NCI-H2196 treated with DMSO at 0.1 percent for 48 hours (cell line): Measurements from ENCODE around the gene TSHZ2.
"Not testable (repeated sequence)": the region's sequence is repeated elsewhere in the genome, so short reads cannot be mapped to it uniquely, and the experiment has no call there.

Experiments used
- DNase-seq: peaks from one replicate; lab custom pipeline; 2025; ENCODE audit not compliant: unreplicated experiment; lab: John Stamatoyannopoulos, UW

The TSHZ2 gene

DNA sequence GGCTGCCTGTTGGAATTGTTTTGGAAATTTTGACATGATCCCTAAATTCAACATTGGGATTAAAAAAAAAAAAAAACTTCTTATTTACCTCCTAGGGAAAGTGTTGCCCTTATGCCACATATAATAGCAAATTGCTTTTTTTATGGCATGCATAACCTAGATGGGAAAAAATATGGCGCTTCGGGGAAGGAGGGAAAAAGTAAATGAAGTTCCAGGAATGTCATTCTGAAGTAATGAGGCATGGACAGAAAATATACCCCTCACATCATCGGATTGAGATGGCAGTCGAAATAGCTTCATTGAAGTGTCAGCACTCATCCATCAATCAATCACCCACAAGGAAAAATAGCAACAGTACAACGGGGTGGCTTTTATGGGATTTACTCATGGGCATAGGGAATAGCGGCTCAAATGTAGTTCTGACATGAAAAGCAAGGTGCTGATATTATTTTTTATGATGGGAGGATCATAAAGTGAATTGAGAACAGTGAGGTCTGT is 516.7 kb downstream of the TSHZ2 start:
- DNase-seq, result no peak

GRCh38 chr20:53489528-53489927 is 517.4 kb downstream of the TSHZ2 start:
- no peak for DNase-seq

GRCh38 chr20:53490620-53491019 is 518.5 kb downstream of the TSHZ2 start:
- DNase-seq, result no peak

GRCh38 chr20:53491462-53491861 is 519.3 kb downstream of the TSHZ2 start:
- DNase-seq, result no peak

- no peak for DNase-seq
These were observed 520.1 kb downstream of the TSHZ2 start for GRCh38 chr20:53492212-53492611.

- no peak for DNase-seq
These were observed 521.2 kb downstream of the TSHZ2 start for GRCh38 chr20:53493311-53493857.

DNA sequence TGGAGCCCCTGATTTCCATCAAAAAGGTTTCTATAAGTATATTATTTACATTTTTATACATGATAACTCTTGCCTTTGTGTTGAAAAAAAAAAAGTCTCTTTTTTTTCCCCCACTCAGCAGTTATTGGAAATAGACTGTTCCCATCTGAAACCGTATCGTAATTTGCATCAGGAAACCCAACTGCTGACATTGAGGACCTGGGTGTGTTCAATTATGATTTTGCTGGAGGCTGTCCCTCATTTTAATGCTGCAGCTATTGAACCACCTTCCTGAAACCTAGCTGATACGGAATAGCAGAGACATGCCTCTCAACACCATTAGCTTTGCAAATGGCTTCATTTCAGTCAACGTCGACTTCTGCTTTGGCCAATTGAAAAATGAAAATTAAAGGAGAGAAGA is 522.6 kb downstream of the TSHZ2 start:
- DNase-seq, result no peak

- DNase-seq, result no peak
These were observed 523.4 kb downstream of the TSHZ2 start for GRCh38 chr20:53495398-53496092.

GRCh38 chr20:53497246-53497645 is 525.1 kb downstream of the TSHZ2 start:
- no peak for DNase-seq

DNA sequence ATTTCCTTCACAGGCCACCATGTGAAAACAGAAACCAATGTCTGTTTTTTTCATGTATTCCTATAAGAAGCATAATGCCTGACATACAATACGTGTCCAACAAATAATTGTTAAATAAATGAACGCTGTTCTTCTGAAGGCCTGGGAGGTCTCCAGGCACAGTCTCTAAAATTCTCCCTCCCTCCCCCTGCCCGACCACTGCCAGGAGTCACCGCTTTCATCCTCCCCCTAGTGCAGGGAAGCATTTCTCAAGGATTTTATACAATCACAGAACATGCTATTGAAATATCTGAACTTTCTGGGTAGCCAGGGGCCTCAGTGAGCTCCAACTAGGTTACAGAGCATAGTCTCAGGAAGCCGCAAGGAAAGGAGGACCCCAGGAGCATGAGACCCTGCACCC is 526.2 kb downstream of the TSHZ2 start:
- no peak for DNase-seq

GRCh38 chr20:53500651-53501050 is 528.5 kb downstream of the TSHZ2 start:
- DNase-seq, result no peak

GRCh38 chr20:53502820-53503219 is 530.7 kb downstream of the TSHZ2 start:
- no peak for DNase-seq

GRCh38 chr20:53503517-53503919 is 531.4 kb downstream of the TSHZ2 start:
- no peak for DNase-seq

DNA sequence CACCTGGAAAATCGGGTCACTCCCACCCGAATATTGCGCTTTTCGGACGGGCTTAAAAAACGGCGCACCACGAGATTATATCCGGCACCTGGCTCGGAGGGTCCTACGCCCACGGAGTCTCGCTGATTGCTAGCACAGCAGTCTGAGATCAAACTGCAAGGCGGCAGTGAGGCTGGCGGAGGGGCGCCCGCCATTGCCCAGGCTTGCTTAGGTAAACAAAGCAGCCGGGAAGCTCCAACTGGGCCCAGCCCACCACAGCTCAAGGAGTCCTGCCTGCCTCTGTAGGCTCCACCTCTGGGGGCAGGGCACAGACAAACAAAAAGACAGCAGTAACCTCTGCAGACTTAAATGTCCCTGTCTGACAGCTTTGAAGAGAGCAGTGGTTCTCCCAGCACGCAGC is 531.9 kb downstream of the TSHZ2 start:
- not testable (repeated sequence) for DNase-seq

GRCh38 chr20:53510262-53510661 is 538.1 kb downstream of the TSHZ2 start:
- no peak for DNase-seq

DNA sequence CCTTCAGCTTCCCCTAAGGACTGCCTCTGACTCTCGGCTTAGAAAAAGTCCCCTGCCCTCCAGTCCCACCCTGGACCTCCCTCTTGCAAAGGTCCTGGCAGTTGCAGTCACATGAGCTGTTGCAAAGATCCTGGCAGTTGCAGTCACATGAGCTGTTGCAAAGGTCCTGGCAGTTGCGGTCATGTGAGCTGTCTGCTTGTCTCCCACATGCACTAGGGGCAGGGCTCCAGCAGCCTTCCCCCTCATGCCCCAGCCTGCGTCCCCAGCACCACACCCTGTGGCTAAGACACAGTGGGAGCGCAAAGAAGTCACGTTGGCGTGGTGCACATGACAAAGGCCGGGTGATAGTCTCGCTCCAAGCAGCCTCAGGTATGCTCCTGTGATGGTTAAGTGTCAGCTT is 538.5 kb downstream of the TSHZ2 start:
- no peak for DNase-seq

- DNase-seq, result no peak
These were observed 539.9 kb downstream of the TSHZ2 start for GRCh38 chr20:53512076-53512475.

DNA sequence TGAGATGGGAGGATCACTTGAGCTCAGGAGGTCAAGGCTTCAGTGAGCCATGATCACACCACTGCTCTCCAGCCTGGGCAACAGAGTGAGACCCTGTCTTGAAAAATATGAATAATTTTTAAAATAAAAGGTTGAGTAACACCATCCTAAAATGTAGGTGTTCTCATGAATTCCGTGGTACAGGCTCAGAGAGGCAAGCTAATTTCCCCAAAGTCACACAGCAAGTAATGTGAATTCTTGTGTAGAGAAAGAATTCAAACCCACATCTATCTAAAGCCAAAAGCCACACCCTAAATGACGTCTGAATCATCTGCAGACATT is 541.0 kb downstream of the TSHZ2 start:
- DNase-seq, result no peak

GRCh38 chr20:53513489-53514298 is 541.5 kb downstream of the TSHZ2 start:
- no peak for DNase-seq

DNA sequence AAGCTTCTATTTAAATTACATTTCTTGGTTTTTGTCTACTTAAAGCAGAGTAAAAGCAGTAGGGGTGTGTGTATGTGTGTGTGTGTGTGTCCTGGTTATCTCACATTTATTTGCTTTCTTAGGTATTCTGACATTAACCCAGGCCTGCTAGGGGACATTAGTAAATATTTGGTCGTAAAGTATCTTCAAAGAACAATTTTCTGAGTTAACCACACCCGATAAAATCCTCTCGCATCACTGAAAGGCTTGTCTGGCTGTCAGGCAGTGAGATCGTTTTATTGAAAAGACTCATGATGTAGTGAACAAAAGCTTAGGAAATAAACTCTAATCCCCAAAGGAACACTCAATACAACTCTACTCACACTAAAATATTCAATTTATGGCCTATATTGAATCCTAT is 543.6 kb downstream of the TSHZ2 start:
- no peak for DNase-seq

DNA sequence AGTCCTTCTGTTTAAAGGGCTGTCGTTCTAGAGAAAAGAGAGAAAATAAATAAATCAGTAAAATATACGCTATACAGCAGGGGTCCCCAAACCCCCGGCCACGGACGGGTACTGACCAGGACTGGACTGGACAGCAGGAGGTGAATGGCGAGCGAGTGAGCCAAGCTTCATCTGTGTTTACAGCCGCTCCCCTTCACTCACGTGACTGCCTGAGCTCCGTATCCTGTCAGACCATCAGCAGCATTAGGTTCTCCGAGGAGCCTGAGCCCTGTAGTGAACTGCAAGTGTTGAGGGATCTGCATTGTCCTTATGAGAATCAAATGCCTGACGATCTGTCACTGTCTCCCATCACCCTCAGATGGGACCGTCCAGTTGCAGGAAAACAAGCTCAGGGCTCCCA is 545.0 kb downstream of the TSHZ2 start:
- no peak for DNase-seq

DNA sequence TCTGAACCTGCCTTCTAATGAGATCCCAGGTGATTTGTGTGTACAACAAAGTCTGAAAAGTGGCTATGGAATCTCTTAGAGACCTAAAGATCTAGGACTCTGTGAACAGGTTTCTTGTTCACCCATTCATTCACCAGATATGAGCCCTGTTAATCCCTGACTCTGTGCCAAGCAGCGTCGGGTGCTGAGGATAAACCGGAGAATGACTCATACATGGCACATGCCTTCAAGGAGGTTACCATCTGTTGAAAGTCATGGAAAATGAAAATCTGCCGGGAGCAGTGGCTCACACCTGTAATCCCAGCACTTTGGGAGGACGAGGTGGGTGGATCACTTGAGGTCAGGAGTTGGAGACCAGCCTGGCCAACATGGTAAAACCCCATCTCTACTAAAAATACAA is 549.3 kb downstream of the TSHZ2 start:
- DNase-seq, result not testable (repeated sequence)
